CD4-positive, alpha-beta T cell treated with Interleukin-12 subunit alpha and Interleukin-12 subunit beta, for 1 hour (primary cell): ENCODE measurements around the gene CDH13.

Experiments used
- DNase-seq: peaks from one replicate; pipeline ENCODE4 v3.0.0-alpha.2; 2020

Gene CDH13

GRCh38 chr16:83328936-83329335, 702.2 kb downstream of the CDH13 start:
- no peak for DNase-seq

DNA sequence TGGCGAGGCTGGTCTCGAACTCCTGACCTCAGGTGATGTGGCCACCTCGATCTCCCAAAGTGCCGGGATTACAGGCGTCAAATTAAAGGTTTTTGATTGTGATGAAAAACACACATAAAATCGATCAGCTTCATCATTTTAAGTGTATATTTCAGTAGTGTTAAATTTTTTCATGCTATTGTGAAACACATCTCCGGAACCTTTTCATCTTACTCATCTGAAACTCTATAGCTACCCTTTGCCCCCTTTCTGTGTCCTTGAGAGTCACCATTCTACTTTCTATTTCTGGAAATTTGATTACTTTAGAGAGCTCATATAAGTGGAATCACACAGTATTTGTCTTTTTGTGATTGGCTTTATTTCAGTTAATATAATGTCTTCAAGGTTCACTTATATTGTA, 702.7 kb downstream of the CDH13 start:
- no peak for DNase-seq

DNA sequence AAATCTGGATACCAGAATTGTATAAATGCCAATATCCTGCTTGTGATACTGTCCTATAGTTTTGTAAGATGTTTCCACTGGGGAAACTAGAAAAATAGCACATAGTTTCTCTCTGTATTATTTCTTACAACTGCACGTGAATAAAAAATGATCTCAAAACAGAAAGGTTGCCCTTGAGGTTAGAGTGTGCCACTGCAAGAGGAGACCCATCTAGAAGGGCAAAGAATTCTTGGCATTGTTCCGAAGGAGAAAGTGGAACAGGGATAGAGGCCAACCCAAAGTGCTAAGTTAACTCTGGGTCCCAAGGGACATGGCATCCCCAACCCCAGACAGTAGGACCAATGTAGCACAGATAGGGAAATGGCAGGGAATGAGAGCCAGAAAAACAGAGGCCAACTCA, 703.5 kb downstream of the CDH13 start:
- DNase-seq, result no peak

GRCh38 chr16:83335076-83335475, 708.3 kb downstream of the CDH13 start:
- DNase-seq, result no peak

GRCh38 chr16:83336603-83337002, 709.8 kb downstream of the CDH13 start:
- DNase-seq, result no peak

DNA sequence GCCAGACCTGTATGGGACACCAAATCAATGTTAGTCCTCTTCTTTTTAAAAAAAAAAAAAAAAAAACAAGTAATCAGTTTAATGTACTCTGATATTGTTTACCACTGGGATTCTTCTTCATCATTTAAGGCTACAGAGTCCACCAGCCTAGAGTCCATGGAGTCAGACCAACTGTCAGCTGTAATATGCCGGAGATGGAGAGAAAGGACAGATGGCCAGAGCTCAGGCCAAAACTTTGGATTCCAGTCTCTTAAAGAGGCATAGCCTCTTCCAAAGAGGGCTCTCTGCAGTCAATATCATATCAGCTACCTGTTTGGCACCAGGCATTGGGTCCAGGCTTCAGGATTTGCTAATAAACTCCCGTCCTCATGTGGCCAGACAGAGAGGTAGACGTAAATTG, 711.4 kb downstream of the CDH13 start:
- no peak for DNase-seq

- no peak for DNase-seq
Observed at GRCh38 chr16:83338941-83339340, 712.2 kb downstream of the CDH13 start.

- DNase-seq, result no peak
Observed at GRCh38 chr16:83343935-83344366, 717.2 kb downstream of the CDH13 start.

GRCh38 chr16:83345846-83346640, 719.3 kb downstream of the CDH13 start:
- no peak for DNase-seq

DNA sequence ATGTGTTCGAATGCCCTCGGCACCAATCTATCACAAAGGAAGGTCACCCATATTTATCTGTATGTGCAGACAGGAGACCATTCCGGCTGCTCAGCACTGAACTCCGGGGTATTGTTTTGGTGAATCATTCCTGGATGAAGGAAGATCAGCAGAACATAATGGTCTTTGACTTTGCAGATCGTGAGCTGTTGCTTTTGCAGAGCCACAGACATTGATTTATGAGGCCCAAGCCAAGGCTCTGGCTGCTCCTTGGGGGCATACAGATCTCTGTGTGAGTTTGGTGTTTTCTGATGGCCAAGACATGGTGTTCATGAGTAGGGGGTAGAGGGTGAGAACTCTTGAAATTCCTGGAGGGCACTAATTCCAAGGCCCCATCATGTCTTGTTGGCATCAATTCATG, 722.2 kb downstream of the CDH13 start:
- DNase-seq, result no peak

- DNase-seq, result no peak
Observed at GRCh38 chr16:83350481-83350880, 723.7 kb downstream of the CDH13 start.

DNA sequence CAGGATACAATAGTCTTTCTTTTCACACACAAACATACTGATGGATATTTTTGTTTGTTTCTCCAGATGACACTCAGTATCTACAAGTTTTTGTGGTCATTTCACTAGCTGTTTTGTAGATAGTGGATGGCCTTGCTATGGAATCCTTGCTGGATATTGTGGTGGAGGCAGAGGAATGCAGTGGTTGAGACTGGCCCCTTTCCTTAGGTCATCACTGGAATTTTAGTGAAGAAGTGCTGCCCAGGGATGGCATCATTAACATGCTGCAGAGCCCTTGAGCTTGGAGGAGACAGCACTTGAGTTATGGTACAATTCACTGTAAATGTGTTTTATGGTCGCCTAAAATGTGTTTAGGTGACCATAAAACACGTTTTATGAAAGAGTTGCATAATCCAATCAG, 725.1 kb downstream of the CDH13 start:
- no peak for DNase-seq

DNA sequence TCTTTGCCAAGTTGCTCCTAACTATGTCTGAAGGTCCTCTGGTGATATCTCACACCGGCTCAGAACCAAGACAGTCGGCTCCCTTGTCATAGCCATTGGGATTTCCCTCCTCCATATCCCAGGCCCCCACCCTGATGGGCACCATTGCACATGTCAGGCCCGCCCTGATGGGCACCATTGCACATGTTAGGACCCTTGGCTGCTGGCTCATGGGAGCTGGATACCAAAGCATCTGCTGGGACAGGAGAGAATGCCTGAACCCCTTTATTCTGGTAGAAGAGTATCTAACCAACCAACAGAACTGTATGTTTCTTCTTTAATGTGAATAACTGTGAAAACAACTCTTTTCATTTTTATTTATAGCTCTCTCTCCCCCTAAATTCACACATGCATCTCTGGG, 726.5 kb downstream of the CDH13 start:
- DNase-seq, result no peak

DNA sequence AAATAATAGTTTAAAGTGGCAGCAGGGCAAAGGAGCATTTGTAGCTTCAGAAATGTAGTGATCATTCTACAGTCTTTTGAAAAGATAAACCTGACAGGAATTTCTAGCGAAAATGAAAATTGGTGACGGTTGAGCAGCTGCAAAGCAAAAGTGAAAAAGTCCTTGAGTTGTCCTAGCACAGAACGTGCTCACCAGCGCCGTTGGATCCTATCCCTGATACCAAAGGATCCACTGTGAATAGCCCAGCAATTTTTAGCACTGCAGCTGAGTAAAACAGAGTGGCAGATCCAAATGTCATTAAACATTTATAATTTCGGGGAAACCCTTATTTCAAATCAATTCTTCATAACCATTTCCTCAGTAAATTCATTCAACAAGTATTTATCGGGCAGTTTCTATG, 727.2 kb downstream of the CDH13 start:
- no peak for DNase-seq

GRCh38 chr16:83355570-83356218, 728.9 kb downstream of the CDH13 start:
- DNase-seq, result no peak

GRCh38 chr16:83356266-83356665, 729.5 kb downstream of the CDH13 start:
- peak; percentile 5 for DNase-seq

- DNase-seq, result no peak
Observed at GRCh38 chr16:83356986-83357385, 730.2 kb downstream of the CDH13 start.

DNA sequence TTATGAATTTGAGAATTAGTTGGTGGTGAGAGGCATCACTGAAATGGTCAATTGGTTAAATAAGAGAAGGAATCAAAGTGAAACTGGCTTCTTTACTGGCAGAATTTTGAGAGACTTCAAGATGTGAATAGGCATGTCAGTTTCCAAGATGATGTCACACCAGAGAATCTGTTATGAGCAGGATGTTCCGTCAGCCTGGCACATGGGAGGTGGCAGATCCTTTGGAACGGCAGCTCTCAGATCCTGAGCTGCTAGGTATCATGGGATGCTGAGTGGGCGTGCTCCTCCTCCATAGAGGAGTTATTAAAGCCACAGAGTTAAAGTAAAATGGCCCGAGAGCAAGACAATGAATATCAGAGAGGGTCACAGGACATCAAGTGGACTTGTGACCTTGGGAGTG, 736.8 kb downstream of the CDH13 start:
- no peak for DNase-seq

- DNase-seq, result no peak
Observed at GRCh38 chr16:83365166-83365565, 738.4 kb downstream of the CDH13 start.

GRCh38 chr16:83366228-83366627, 739.5 kb downstream of the CDH13 start:
- no peak for DNase-seq

- DNase-seq, result no peak
Observed at GRCh38 chr16:83374979-83375378, 748.2 kb downstream of the CDH13 start.

- no peak for DNase-seq
Observed at GRCh38 chr16:83389751-83390150, 763.0 kb downstream of the CDH13 start.

DNA sequence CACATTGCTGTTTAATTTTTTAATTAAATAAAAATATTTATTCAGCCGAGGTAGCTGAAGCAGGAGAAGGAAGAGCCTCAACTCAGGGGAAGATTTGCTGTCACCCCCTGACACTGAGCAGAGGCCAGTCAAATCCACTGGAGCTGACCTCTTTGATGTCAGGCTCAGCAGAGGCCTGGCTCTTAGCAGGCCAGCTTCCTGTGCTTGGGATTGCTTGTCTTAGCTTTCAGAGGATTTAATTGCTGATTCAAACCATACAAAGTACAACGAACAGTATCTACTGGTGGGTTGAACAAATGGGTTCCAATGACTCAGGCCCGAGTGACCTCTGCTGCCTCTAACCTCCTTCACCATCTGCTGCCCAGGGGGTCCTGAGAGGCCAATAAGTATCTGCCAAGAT, 764.0 kb downstream of the CDH13 start:
- DNase-seq, result no peak

DNA sequence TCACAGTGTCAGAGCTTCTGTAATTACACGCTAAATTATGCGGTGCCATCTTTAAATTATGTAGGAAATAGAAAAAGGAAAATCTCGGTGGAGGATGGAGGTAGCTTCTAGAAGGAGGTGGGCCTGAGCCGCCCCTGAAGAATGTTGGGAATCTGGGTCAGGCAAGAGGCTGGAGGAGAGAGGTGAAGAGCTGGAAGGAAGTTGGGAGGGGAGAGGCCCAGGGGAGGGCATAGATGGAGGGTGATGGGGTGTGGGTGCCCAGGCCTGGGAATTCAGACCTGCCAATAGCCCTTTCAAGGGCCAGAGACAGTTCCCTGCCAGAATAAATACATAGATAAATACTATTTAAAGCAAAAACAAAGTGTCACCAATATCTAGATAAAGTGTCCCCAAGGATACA, 766.0 kb downstream of the CDH13 start:
- DNase-seq, result no peak
